Frontal cortex (tissue), 4 donors: ENCODE data around the gene ANKRD33. TPM values are rescaled to one million over a fixed set of nuclear protein-coding genes. Genes with fewer than 3 reads are reported as not detected.

Experiments used
- DNase-seq, 2 donors: peaks; one replicate each; pipeline ENCODE4 v3.0.0; 2012; ENCODE audit warnings: low spot score in 2 of 2
- FAIRE-seq: peaks from 2 replicates; lab custom pipeline; 2012; peaks lifted over from hg19 to GRCh38; lab: Jason Lieb, UNC
- total RNA-seq: library from RNA; depleted of rRNA; stranded (reverse); fragments of >200 nt; gene quantifications from one replicate; pipeline ENCODE4 v1.2.3, GENCODE V29; 2014
- donor health status: control.
- donor health status: control.
- donor health status: control.

The ANKRD33 gene
- total RNA-seq, 1 donor from 2014 or later: not detected

DNA sequence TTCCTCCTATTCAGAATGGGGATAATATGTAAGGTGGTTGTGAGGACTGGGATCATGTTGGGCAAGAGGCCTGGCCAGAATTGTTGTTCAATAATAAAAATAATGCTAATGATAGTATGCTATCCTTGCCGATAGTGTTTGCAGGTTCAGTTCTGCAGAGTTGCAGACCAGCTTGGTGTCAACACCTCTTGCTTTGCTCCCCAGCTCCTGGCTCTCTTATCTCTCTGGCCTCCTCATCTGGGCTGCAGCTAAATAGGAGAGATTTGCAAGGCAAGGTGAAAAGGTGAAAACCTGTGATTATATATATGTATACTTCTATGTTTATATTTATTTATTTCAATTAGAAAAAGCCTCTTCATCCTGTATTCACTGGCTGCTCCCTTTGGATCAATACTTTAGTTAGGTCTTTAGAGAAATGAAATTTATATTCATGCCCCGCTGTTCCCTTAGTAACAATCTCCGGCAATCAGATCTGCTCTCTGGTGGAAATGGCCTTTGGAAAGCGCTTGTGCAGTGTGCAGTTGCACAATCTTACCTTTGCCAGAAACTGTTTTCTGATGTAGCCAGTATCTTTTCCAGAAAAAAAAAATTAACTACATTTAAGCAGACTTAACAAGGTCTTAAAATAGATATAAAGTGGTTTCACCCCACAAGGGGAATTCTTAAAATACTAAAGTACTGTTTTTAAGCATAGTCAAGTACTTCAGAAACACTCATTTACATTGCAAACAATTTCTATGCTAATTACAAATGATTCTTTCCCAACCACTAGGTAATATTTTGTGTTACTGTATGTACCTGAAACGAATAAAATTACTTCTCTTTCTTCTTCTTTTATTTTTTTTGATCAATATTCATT lies 44.5 kb downstream of the ANKRD33 start:
- no peak for DNase-seq
- FAIRE-seq: no peak

DNA sequence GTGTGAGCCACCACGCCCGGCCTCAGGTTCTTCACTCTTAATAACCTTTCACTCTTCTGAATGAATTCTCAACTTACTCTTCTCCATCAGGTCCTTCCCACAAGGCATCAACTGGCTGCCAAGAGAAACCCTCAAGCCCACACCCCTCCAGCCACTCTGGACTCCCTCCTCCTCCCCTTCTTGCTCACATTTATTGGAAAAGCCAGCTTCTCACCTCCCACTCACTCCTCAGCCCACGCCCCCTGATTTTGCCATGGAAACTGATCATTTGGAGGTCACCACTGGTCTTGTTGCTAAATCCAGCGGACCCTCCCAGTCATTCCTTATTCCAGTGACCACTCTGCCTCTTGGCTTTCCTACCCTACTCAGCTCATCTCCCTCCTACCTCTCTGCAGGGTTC lies 46.2 kb downstream of the ANKRD33 start:
- FAIRE-seq (no peak), DNase-seq (no peak)

DNA sequence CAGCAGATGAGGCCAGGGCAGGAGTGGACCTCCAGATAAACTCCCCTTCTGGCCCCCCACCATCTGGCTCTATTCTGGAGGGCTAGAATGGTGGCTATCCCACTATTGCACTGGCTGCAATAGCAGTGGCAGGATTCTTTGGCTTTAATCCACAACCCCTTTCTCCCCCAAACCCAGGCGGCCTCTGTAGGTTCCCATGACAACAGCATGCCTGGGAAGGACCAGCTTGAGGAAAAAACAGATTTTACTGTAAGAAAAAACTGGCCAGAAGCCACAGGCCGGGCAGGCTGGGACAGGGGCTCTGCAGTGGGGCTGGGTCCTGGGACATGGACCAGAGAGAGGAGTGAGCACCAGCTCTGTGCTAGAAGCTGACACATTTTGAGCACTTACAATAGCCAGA lies 50.0 kb downstream of the ANKRD33 start:
- no peak for DNase-seq

GRCh38 chr12:51938726-51939125 lies 50.8 kb downstream of the ANKRD33 start:
- no peak for DNase-seq
- no peak for FAIRE-seq

More for the DNA sequence above, 50.0 kb downstream of the ANKRD33 start:
- FAIRE-seq: no peak

DNA sequence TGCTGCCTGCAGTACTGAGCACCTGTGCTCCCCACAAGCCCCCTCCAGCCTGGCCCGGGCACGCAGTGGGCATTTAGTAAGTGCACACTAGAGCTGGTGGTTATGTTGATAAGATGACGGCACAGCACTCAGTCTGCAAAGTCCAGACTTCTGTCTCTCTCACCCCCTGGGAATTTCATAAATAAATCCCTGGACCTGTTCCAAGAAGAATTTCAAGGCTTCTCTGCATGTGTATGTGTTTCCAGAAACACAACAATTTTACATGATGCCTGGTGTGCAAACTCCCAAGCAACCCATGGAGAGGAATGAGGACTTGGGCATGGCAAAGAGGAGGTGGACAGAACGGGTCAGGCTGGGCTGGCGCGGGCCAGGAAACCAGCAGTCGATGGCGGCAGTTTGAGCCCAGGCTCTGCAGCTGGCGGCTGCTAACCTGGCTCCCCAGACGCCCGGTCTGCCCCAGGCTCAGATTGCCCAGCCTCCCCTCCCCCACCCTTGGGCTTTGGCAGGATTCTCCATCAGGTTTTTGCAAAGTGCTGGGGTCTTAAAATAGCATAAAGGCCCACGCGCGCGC lies 53.2 kb downstream of the ANKRD33 start:
- no peak for DNase-seq
- FAIRE-seq: no peak

Other genes starting within 250 kb of the ANKRD33 start
- 0.82 TPM for gene FIGNL2, start 39.4 kb upstream of the ANKRD33 start, total RNA-seq
- gene ACVRL1, start 19.4 kb downstream of the ANKRD33 start, total RNA-seq: 9.4 TPM
- gene ACVR1B, start 63.6 kb downstream of the ANKRD33 start, total RNA-seq: 43.2 TPM
- 2.4 TPM for gene TAMALIN, start 118.8 kb downstream of the ANKRD33 start, total RNA-seq
- 5.3 TPM for gene NR4A1, start 163.3 kb downstream of the ANKRD33 start, total RNA-seq
- 26.5 TPM for gene ATG101, start 181.9 kb downstream of the ANKRD33 start, total RNA-seq
- not detected for gene SMIM41, start 191.6 kb downstream of the ANKRD33 start, total RNA-seq